PFSK-1 (cell line): ENCODE data around the gene SYT14.

Experiments
- FOXP2 ChIP-seq: optimal IDR thresholded peaks from 2 replicates; pipeline ENCODE3; 2011; ENCODE audit warnings: borderline replicate concordance, control low read depth, inconsistent platforms; ENCODE audit not compliant: insufficient read depth; ENCODE audit errors: extremely low read length, extremely low read depth
- POLR2AphosphoS5 ChIP-seq: IDR thresholded peaks from 2 replicates; pipeline ENCODE4 v1.6.1; 2012; ENCODE audit warnings: low read depth, mild to moderate bottlenecking, control low read depth, low read length, moderate library complexity
- REST ChIP-seq, 2 experiments: IDR thresholded peaks; 2 replicates each; pipeline versions ENCODE4 v1.6.1 to v1.8.0; 2011 to 2012; ENCODE audit warnings: low read depth in 2 of 2, low read length in 2 of 2, control low read depth in 1 of 2, inconsistent platforms in 1 of 2, mild to moderate bottlenecking in 1 of 2, moderate library complexity in 1 of 2; ENCODE audit not compliant: insufficient read depth in 1 of 2
- SIN3A ChIP-seq: IDR thresholded peaks from 2 replicates; pipeline ENCODE4 v1.6.1; 2012; ENCODE audit warnings: mild to moderate bottlenecking, low read length, moderate library complexity, borderline replicate concordance; ENCODE audit not compliant: insufficient read depth
- TAF1 ChIP-seq: IDR thresholded peaks from 2 replicates; pipeline ENCODE4 v1.6.1; 2012; ENCODE audit warnings: low read length, control low read depth, borderline replicate concordance; ENCODE audit not compliant: insufficient read depth

SYT14 gene

DNA sequence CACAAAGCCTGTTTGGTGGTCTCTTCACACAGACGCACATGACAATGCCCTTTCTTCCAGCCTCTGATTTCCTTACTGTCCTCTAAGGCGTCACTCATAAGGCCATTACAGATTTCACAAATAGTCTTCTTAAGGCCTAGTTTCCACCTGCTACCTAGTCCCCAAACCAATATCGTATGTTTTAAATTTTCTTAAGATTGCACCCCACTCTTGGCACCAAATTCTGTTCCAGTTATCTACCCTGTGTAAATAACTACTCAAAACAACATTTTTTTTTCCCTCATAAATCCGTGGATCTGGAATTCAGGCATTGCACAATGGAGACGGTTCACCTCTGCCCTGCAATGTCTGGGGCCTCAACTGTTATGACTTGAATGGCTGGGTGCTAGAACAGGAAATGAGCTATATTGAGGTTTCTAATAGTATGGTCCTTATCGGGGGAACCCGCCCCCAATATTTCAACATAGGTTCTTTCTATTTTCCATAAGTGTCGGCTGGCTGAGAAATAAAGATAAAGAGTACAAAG lies 257.7 kb downstream of the SYT14 start:
- TF ChIP-seq SIN3A (no peak), FOXP2 (no peak), REST (IDR thresholded peaks at IDR 0.05; ENCODE audit: insufficient read depth in 1 of 2, low read depth in 2 of 2, low read length in 2 of 2) (no peak)

DNA sequence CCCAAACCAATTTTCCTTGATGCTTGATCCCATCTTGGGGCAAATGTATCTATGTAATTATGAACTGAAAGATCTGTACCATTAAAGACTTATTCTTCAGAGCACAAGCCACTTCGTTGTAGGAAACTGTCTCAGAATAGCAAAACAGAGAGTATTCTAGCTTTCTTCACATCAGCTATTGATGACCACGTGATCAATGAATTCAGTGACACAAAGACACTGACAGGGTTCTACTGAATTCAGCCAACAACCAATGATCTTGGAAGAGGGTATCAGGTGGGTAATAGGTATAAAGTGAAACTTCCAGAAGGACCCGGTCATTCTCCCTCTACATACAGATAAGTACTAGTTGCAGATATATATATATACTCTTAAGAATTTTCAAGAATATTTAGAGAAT lies 260.8 kb downstream of the SYT14 start:
- no peak for TF ChIP-seq FOXP2
- TF ChIP-seq TAF1: no peak
- TF ChIP-seq REST (IDR thresholded peaks at IDR 0.05; ENCODE audit: insufficient read depth in 1 of 2, low read depth in 2 of 2, low read length in 2 of 2): no peak
- no peak for TF ChIP-seq SIN3A
- no peak for TF ChIP-seq POLR2AphosphoS5

- TF ChIP-seq SIN3A (no peak), FOXP2 (no peak), POLR2AphosphoS5 (no peak), REST (IDR thresholded peaks at IDR 0.05; ENCODE audit: insufficient read depth in 1 of 2, low read depth in 2 of 2, low read length in 2 of 2) (no peak), TAF1 (no peak)
These were observed 262.2 kb downstream of the SYT14 start for GRCh38 chr1:210200124-210200736.

- TF ChIP-seq SIN3A: no peak
- TF ChIP-seq TAF1: no peak
- TF ChIP-seq POLR2AphosphoS5: no peak
- no peak for TF ChIP-seq FOXP2
- TF ChIP-seq REST (IDR thresholded peaks at IDR 0.05; ENCODE audit: insufficient read depth in 1 of 2, low read depth in 2 of 2, low read length in 2 of 2): no peak
These were observed 263.7 kb downstream of the SYT14 start for GRCh38 chr1:210201681-210202080.
